GM10847 (cell line): ENCODE data around the gene EVI2A.

ENCODE experiments used
- POLR2A ChIP-seq: IDR thresholded peaks from 2 replicates; pipeline ENCODE4 v1.6.1; 2011; ENCODE audit not compliant: insufficient read length; ENCODE audit errors: extremely low read depth

Gene EVI2A

GRCh38 chr17:31294820-31295488, 26.5 kb downstream of the EVI2A start:
- no peak for TF ChIP-seq POLR2A

GRCh38 chr17:31294231-31294630, 27.2 kb downstream of the EVI2A start:
- TF ChIP-seq POLR2A: no peak

- TF ChIP-seq POLR2A: no peak
These were observed 27.8 kb downstream of the EVI2A start for GRCh38 chr17:31293581-31293980.

- TF ChIP-seq POLR2A: no peak
These were observed 29.6 kb downstream of the EVI2A start for GRCh38 chr17:31291820-31292219.

GRCh38 chr17:31289790-31290189, 31.6 kb downstream of the EVI2A start:
- TF ChIP-seq POLR2A: no peak

- no peak for TF ChIP-seq POLR2A
These were observed 34.8 kb downstream of the EVI2A start for GRCh38 chr17:31286587-31286986.

- no peak for TF ChIP-seq POLR2A
These were observed 37.6 kb downstream of the EVI2A start for GRCh38 chr17:31283841-31284240.

GRCh38 chr17:31281061-31281460, 40.4 kb downstream of the EVI2A start:
- no peak for TF ChIP-seq POLR2A

- no peak for TF ChIP-seq POLR2A
These were observed 42.0 kb downstream of the EVI2A start for GRCh38 chr17:31279401-31279800.

- no peak for TF ChIP-seq POLR2A
These were observed 46.3 kb downstream of the EVI2A start for GRCh38 chr17:31275116-31275515.

- TF ChIP-seq POLR2A: no peak
These were observed 47.2 kb downstream of the EVI2A start for GRCh38 chr17:31274252-31274651.

- no peak for TF ChIP-seq POLR2A
These were observed 47.9 kb downstream of the EVI2A start for GRCh38 chr17:31273516-31273915.

- TF ChIP-seq POLR2A: no peak
These were observed 48.6 kb downstream of the EVI2A start for GRCh38 chr17:31272803-31273202.

GRCh38 chr17:31272236-31272635, 49.2 kb downstream of the EVI2A start:
- TF ChIP-seq POLR2A: no peak

GRCh38 chr17:31269578-31269983, 51.8 kb downstream of the EVI2A start:
- TF ChIP-seq POLR2A: no peak

- TF ChIP-seq POLR2A: no peak
These were observed 52.3 kb downstream of the EVI2A start for GRCh38 chr17:31269036-31269577.
